ENCODE measurements around the gene ANAPC5.

ANAPC5 gene

DNA sequence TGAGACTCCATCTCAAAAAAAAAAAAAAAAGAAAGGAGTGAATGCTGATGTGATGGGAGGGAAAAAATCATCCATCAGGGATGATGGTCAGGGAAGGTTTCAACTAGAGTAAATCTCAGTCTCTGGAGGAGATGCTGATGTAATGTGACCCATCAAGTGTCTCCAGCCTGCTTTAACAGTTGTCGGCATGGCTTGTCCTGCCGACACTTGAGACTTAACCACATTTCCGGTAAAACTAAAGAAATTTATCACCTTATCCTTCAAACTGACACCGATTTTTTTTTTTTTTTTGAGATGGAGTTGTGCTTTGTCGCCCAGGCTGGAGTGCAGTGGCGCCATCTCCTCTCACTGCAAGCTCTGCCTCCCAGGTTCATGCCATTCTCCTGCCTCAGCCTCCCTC is 21.5 kb upstream of the ANAPC5 start:
- no peak overlapping the region for H3K27ac ChIP-seq
- DNase-seq (ENCODE audit: low read depth, low spot score) = no peak

DNA sequence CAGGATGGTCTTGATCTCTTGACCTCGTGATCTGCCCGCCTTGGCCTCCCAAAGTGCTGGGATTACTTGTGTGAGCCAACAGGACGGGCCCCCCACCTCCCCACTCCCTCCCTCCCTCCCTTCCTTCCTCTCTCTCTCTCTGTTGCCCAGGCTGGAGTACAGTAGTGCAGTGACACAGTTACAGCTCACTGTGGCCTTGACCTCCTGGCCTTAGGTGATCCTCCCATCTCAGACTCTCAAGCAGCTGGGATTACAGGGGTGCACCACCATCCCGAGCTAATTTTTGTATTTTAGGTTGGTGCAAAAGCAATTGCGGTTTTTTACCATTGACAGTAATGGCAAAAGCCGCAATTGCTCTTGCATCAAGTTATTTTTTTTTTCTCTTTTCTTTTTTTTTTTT is 19.2 kb upstream of the ANAPC5 start:
- H3K27ac ChIP-seq = no peak overlapping the region
- no peak for DNase-seq (ENCODE audit: low read depth, low spot score)

DNA sequence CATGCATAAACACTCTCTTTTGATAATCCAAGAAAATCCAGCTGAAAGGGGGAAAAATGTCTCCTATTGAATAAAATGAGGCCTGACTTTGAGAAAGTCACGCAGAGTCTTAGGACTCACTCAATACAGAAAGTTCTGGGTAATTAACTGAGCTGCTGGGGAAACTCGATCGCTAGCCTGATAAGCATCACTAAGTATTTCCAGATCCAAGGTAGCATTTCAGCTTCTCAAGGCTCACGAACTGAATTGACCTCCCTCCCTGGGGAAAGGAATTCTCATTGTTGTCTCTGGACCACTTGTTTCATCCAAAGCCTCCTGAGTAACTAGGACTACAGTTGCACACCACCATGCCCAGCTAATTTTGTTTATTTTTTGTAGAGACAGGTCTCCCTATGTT is 13.8 kb upstream of the ANAPC5 start:
- no peak for DNase-seq (ENCODE audit: low read depth, low spot score)
- H3K27ac ChIP-seq = no peak overlapping the region

DNA sequence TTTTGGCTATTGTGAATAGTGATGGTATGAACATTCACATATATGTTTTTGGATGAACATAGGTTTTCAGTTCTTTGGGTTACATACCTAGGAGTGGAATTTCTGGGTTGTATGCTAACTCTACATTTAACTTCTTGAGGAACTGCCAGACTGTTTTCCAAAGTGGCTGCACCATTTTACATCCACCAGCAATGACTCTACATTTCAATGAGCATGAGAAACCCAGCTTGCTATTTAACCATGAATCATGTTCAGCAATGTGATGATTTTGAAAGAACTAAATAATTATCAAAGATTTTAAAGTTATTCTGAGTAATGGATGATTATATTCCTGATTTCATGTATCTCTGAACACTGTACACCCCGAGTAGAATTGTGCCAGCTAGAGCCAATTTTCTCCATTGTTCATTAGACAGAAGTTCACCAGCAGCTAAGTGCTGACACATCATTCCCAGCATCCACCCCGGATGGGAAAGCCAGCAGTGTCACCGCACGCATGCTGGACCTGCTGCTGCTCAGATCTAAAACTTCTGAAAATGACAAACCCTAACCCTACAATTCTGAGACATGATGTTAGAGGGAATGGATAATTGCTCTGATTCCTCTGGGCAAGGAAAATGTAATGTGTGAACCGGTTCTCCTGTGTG is 13.3 kb upstream of the ANAPC5 start:
- DNase-seq (ENCODE audit: low read depth, low spot score) = no peak
- no peak overlapping the region for H3K27ac ChIP-seq

DNA sequence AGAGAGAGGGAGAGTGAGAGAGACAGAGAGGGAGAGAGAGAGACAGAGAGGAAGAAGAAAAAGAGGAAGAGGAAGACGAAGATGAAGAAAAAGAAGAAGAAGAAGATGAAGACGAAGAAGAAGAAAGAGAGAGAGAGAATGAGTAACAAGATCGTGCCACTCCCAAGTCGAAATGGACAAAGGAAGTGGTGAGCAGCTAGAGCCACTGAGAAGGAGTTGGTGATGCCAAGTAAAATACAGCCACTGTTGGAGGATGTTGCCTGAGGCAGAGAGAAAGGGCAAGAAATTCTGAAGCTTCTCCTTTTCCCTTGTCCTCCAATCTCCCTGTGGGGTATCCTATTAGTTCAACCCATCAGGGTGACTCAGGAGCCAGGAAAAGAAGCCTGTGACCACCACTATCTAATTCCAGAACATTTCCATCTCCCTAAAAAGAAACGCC is 12.5 kb upstream of the ANAPC5 start:
- H3K27ac ChIP-seq = no peak overlapping the region
- no peak for DNase-seq (ENCODE audit: low read depth, low spot score)

DNA sequence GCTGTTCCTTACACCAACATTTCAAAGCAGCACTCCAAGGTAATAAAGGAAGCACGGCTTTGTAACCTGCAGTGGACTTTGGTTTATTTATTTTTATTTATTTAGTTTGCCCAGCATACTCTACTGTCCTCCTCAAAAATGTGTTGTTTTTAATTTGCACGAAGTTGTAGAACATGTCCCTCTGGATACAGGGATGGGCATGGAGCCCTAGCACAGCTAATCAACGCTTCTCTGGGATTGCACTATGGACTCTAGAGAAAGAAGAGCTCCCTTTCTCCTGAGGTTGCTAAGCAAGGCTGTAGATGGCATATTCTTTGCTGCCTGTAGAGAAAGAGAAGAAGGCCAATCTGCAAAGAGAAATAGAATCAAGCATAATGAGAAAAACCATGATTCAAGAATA is 5.9 kb upstream of the ANAPC5 start:
- no peak for DNase-seq (ENCODE audit: low read depth, low spot score)
- H3K27ac ChIP-seq = no peak overlapping the region

DNA sequence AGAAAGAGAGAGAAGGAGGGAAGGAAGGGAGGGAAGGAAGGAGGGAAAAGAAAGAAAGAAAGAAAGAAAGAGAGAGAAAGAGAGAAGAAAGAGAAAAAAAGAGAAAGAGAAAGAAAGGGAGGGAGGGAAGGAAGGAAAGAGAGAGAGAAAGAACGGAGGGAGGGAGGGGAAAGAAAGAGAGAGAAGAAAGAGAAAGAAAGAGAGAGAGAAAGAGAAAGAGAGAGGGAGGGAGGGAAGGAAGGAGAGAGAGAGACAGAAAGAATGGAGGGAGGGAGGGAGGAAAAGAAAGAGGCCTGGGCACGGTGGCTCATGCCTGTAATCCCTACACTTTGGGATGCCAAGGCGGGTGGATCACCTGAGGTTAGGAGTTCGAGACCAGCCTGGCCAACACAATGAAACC is 5.1 kb upstream of the ANAPC5 start:
- no peak for DNase-seq (ENCODE audit: low read depth, low spot score)

DNA sequence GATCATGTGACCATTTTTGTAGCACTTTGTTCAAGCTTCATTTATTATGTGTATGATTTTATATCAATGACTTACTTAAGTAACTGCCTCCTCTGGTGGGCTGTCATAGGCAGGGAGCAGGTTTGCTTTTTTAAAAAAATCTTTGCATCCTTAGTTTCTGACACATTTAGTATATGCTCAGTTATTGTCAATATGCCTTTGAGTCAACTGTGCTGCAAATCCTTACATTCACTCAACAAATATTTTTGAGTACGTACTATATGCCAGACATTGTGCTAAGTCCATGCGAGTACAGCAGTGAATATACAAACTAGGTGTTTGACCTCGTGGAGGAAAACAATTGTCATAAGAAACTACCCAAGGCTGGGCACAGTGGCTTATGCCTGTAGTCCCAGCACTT is 4.4 kb upstream of the ANAPC5 start:
- H3K27ac ChIP-seq = no peak overlapping the region
- DNase-seq (ENCODE audit: low read depth, low spot score) = no peak

More for the DNA sequence above, 5.1 kb upstream of the ANAPC5 start:
- H3K27ac ChIP-seq = no peak overlapping the region

DNA sequence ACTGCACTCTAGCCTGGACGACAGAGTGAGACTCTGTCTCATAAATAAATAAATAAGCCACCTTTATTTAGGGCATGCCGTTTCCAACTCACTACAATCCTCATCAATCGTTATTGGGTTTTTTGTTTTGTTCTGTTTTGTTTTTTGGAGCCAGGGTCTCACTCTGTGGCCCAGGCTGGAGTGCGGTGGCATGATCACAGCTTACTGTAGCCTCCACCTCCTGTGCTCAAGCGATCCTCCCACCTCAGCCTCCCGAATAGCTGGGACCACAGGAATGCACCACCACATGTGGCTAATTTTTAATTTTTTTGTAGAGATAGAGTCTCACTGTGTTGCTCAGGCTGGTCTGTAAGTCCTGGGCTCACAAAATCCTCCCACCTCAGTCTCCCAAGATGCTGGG is 3.6 kb upstream of the ANAPC5 start:
- no peak for DNase-seq (ENCODE audit: low read depth, low spot score)
- no peak overlapping the region for H3K27ac ChIP-seq

DNA sequence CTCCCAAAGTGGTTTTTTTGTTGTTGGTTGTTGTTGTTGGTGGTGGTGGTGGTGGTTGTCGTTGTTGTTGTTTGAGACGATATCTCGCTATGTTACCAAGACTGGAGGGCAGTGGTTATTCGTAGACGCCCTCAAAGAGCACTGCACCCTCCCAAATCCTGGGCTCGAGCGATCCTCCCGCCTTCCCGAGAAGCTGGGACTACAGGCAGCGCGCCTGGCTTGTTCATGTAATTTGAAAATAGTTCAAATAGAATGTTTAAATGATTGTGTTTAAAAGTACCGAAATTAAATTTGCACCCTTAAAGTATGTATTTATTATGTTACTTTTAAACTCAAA is 439 bp upstream of the ANAPC5 start:
- no peak for DNase-seq (ENCODE audit: low read depth, low spot score)
- H3K27ac ChIP-seq = peak overlapping the region; percentile 68

DNA sequence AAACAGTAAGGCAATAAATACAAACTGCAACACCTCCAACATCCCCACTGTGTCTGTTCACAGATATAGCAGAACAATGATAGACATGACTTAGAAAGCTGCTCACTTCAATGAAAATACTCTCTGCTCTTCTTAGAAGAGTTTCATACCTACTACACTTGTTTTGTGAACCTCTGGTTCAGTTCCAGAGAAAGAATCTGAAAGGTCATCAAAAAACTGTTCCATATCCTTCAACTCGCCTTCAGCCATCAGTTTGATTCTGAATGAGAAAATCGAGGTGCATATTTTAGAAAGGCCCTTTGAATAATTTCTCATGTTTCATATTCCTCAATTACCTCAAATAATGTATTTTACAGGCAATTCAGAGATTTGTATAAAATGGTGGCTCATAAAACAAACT is 5.5 kb downstream of the ANAPC5 start:
- no peak for DNase-seq (ENCODE audit: low read depth, low spot score)
- no peak overlapping the region for H3K27ac ChIP-seq

DNA sequence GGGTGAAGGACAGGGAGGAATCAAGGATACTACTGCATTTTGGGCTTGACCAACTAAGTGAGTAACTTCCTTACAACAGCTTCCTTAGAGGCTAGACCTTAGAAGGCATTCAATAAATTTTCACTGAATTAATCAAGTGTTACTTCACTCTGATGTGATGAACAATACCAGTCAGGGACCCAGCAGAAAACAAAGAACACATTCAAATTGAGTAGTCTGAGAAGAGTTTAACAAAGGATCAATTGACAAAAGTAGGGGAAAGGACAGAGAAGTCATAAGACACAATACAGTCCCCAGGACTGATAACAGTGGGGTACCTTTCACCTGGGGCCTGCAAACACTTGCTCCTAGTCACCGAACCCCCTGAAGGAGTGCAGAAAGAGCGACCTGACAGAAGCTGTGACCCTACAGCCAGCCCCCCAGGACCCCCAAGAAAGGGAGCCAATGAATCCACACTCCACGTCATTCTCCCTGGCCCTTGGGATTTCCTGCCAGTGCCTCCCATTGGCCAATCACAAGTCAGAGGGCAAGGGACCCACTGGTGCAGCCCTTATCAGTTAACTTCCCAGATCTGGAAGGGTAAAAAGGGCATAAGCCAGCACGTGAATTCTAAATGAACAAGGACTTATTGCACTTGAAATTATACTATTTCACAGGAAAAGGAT is 6.9 kb downstream of the ANAPC5 start:
- no peak overlapping the region for H3K27ac ChIP-seq
- no peak for DNase-seq (ENCODE audit: low read depth, low spot score)

DNA sequence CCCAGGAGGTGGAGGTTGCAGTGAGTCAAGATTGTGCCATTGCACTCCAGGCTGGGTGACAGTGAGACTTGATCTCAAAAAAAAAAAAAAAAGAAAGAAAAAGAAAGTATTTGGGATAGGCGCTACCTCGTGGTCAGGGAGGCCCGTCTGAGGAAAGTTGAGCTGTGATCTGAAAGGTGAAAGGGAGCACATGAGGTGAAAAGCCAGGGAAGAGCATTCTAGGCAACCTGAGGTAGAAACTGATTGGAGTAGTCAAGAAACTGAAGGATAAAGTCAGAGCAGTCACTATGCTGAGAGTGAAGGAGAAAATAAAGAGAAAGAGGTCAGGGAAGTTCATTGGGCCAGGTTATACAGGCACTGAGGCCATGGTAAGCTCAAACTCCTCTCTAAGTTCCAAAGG is 7.7 kb downstream of the ANAPC5 start:
- no peak for DNase-seq (ENCODE audit: low read depth, low spot score)
- no peak overlapping the region for H3K27ac ChIP-seq

DNA sequence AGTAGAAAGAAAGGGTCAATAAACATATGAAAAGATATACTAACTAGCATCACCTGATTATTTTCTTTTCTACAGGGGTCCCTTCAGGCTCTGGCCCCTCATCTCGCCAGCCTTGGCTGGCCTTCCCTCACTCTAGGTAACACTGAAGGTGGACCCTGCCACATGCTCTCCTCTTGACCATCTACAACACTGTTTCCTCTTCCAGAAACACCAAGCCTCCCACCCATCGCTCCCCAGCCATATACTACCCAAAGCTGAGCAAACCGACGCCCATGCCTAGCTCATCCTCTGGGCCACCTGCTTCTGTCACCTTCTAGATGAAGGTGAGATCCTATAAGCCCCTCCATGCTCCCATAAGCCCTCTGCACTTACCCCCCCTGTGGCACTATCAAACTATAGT is 14.8 kb downstream of the ANAPC5 start:
- DNase-seq (ENCODE audit: low read depth, low spot score) = no peak
- H3K27ac ChIP-seq = no peak overlapping the region

DNA sequence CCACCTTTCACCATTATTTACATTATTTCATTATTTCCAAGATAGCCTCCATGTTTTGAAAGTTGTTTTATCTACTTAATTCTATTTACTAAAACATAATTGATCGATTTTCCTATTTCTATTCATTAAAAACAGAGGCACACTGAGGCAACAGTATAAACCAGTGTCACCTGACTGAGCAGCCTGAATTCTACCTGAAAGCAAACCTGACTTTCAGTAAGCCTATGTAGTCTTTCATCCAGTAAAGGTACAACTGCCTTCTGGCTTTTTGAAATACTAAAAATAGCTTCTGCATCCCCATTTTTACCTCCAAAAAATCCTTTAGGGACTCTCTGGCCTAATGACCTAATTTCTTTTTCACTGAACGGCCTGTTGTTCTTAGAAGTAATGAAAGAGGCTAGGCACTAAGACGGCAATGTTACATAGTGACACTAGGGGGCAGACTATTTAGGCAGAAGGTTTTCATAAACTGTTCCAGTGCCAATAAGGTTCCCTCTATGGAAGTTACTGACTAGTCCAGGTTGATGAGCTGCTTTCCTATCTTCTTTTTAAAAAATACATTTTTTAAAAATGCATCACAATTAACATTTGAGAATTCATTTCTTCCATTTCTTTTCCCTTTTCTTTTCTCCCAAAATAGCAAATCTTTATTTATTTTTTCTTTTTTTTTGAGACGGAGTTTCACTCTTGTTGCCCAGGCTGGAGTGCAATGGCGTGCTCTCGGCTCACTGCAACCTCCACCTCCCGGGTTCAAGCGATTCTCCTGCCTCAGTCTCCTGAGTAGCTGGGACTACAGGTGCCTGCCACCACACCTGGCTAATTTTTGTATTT is 17.5 kb downstream of the ANAPC5 start:
- peak; percentile 14 for DNase-seq (ENCODE audit: low read depth, low spot score)
- H3K27ac ChIP-seq = no peak overlapping the region

DNA sequence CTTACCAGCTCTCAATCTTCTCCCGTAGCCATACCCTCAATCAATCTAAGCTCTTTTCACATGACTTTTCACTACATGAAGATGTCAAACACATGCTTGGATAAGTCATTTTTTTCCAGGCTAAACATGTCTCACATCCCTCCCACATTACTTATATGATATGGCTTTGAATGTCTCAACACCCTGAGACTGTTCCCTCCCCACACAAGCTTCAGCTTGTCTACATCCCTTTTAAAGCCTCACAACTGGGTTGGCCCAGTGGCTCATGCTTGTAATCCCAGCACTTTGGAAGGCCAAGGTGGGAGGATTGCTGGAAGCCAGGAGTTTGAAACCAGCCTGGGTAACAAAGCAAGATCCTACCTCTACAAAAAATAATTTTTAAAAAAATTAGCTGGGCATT is 18.5 kb downstream of the ANAPC5 start:
- H3K27ac ChIP-seq = no peak overlapping the region
- peak; percentile 37 for DNase-seq (ENCODE audit: low read depth, low spot score)

DNA sequence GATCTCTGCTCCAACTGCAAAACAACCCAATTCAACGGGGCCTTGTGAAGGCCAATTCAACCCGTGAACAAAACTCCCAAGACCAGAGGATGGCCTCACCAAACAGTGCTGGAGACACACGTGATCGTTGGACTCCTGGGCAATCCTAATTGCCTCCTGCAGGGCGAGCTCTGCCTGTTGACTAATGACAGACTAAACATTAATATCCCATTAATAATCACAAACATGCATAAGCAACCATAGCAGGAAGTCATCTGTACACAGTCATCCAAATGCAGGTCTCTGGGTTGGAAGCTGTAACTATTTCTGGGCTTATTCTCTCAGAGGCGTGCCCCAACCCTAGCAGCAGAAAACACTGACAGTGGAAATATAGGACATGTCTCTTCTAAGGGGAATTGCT is 21.0 kb downstream of the ANAPC5 start:
- no peak for DNase-seq (ENCODE audit: low read depth, low spot score)
- no peak overlapping the region for H3K27ac ChIP-seq

DNA sequence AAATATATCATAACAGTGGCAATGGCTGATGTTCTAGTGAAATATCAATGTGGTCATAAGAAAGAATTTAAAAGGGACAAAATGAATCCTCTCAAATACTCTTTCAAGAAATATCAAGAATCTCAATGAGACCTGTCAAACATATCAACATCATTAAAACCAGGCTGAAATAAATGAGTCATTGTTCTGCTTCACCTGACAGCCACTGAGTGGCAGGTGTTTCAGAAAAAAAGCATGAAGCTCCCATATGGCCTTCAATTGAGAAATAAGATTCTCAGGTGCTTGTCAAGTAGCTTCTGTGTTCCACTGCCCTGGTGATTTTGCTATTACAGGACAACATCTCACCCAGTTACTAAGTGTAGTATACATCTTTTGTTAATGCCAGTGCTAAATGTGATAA is 21.5 kb downstream of the ANAPC5 start:
- H3K27ac ChIP-seq = no peak overlapping the region
- DNase-seq (ENCODE audit: low read depth, low spot score) = no peak

DNA sequence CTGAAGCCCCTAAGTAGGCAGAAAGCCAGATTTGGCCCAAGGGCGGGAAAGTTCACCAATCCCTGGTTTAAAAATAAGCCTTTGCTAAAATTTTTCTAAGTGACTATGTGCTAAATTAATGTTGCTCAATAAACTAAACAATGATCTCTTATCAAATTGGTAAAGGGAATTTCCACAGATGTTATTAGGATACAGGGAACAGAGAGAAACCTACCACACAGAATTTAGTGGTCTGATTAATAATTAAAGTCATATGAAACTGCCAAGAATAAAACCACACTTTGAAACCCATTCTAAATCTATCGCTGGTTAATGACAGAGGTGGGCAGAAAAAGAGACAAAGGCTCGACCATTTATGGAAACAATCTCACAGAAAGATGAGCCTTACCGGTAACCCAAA is 22.0 kb downstream of the ANAPC5 start:
- DNase-seq (ENCODE audit: low read depth, low spot score) = no peak
- no peak overlapping the region for H3K27ac ChIP-seq

DNA sequence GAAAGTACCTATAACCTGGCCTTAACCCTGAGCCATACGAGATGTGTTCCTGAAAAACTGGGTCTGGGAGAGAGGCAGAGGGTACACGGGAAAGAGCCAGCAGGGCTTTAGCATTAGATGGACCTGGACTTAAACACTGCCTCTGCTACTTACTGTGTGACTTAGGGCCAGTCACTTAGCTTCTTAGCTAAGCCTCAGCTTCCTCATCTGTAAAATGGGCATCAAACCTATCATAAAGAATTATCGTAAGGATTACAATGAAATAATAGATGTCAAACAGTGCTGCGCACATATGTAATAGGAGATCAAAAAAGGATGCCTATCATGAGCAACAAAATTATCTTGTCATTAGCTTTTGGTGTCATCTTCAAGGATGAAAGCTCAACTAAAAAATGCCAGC is 23.6 kb downstream of the ANAPC5 start:
- no peak for DNase-seq (ENCODE audit: low read depth, low spot score)
- no peak overlapping the region for H3K27ac ChIP-seq

DNA sequence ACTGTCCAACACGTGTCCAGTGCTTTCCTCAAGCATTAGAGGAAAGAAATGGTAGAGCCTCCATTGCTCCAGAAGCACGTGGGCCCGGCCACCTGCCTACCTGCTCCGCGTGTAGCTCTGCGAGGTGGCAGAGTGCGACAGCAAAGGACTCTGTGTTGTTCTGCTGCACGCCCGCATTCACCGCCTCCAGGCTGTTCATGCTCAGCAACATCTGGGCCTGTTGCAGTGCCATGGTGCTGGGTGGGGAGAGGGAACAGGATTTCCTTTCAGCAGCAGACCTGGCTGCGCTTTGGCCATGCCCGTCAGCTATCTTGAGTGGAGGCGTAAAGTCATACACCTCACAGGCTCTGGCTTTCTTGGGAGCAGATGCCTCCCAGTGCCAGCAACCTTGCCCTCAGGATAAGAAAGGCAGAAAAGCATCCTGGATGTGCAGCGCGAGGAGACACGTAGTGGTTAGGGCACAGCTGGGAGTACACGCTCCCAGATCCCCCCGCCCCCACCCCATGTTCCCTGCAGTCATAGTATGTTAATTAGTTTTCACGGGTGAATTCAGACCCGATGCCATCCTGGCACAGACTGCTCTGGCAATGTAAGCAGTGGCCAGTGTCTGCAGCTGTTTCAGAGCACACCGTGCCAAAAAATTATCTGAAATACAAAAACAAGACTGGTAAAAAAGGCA is 25.1 kb downstream of the ANAPC5 start:
- no peak overlapping the region for H3K27ac ChIP-seq
- no peak for DNase-seq (ENCODE audit: low read depth, low spot score)
